Occipital lobe (tissue), 2 donors: Measurements from ENCODE around the gene XRCC1. TPM values are rescaled to one million over a fixed set of nuclear protein-coding genes. Genes with fewer than 3 reads are reported as not detected.
"Not testable (repeated sequence)": the region's sequence is repeated elsewhere in the genome, so short reads cannot be mapped to it uniquely, and the experiment has no call there.

Source experiments
- DNase-seq: peaks from one replicate; lab custom pipeline; 2025; lab: John Stamatoyannopoulos, UW
- total RNA-seq: library from RNA; depleted of rRNA; stranded (reverse); fragments of >200 nt; gene quantifications from one replicate; pipeline ENCODE4 v1.2.3, GENCODE V29; 2014

The XRCC1 gene
- total RNA-seq, 1 donor from 2014 or later: 12.8 TPM

- no peak for DNase-seq
These were observed 52.4 kb downstream of the XRCC1 start for GRCh38 chr19:43522929-43523328.

DNA sequence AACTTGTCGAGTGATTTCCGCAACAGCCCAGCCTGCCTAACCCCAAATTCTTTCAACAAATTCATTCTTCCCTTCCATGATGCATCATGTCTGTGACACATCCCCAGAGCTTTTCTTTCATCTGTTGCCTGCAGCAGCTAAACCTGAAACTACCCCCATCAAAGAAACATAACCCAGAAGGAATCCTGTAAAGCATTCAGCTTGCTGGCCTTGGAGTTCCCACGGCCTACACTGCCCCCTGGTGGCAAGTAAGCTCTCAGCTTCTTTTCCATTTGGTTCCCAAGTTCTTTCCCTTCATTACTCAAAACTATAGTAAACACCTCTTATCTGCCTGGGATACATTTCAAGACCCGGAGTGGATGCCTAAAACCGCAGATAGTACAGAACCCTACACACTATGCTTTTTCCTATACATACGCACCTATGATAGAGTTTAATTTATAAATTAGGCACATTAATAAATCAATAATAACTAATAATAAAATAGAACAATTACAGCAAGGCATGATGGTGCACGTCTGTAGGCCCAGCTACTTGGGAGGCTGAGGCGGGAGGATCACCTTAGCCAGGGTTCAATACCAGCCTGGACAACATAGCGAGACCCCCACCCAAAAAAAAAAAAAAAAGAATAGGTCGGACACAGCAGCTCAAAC is 55.8 kb downstream of the XRCC1 start:
- DNase-seq: peak; percentile 67

GRCh38 chr19:43518051-43518450 is 57.3 kb downstream of the XRCC1 start:
- DNase-seq: no peak

GRCh38 chr19:43512399-43512798 is 62.9 kb downstream of the XRCC1 start:
- DNase-seq: not testable (repeated sequence)

GRCh38 chr19:43511324-43511723 is 64.0 kb downstream of the XRCC1 start:
- no peak for DNase-seq

- no peak for DNase-seq
These were observed 64.6 kb downstream of the XRCC1 start for GRCh38 chr19:43510713-43511112.

DNA sequence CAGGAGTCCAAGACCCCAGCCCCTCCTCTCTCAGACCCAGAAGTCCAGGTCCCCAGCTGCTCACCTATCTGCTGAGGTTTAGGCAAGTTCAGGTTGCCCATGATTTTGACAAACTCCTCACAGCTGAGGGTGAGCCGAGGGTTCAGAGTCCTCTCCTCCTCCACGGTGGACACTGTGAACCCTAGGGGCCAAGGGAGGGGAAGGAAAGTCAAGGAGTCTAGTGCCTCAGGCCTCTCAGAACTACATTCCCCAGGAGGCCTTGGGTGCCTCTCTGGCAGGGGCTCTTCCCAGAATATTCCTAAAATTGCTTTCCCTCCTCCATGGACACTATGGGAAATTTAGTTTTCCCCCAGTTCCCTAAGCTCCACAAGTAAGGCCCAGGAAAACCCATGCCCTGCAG is 67.4 kb downstream of the XRCC1 start:
- no peak for DNase-seq

DNA sequence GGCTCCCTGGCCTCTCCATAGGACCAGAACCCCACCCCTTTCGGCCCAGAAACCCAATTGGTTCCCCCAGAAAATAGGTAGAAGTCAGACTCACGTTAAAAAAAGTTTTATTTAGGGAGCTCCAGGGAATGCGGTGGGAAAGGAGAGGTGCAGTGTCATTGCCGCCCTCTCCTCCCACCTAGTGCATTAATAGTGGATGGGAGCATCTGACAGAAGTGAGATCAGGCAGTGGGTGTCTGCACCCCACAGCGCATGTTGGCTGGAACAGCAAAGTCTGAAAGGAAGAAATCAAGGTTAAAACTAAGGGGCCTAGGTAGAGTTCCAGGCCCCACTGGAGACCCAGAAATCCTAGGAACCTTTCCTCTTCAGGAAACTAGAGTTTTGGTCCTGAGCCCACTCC is 68.7 kb downstream of the XRCC1 start:
- DNase-seq: no peak

DNA sequence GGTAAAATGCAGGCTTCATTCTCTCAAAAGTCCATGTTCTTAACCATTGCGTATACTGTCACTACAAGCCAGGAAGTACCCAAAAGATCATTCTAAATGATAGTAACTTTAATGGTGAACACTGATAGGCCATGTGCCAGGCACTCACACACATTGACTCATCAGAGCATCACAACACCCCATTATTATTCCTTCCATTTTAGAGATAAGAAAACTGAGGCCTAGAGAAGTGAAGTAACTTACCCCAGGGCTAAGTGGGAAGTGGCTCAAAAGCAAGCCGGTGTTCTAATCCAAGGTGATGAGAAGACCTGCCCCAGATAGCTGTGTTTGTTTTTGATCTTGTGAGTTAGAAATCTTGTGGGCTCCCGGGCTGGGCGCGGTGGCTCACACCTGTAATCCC is 69.4 kb downstream of the XRCC1 start:
- DNase-seq: no peak

GRCh38 chr19:43505186-43505456 is 70.2 kb downstream of the XRCC1 start:
- no peak for DNase-seq

- DNase-seq: no peak
These were observed 70.7 kb downstream of the XRCC1 start, which contains the start of gene PHLDB3 for GRCh38 chr19:43504426-43505185. PHLDB3 (minus strand) TSS chr19:43504746; CDS start chr19:43504118, 628 bp downstream.

DNA sequence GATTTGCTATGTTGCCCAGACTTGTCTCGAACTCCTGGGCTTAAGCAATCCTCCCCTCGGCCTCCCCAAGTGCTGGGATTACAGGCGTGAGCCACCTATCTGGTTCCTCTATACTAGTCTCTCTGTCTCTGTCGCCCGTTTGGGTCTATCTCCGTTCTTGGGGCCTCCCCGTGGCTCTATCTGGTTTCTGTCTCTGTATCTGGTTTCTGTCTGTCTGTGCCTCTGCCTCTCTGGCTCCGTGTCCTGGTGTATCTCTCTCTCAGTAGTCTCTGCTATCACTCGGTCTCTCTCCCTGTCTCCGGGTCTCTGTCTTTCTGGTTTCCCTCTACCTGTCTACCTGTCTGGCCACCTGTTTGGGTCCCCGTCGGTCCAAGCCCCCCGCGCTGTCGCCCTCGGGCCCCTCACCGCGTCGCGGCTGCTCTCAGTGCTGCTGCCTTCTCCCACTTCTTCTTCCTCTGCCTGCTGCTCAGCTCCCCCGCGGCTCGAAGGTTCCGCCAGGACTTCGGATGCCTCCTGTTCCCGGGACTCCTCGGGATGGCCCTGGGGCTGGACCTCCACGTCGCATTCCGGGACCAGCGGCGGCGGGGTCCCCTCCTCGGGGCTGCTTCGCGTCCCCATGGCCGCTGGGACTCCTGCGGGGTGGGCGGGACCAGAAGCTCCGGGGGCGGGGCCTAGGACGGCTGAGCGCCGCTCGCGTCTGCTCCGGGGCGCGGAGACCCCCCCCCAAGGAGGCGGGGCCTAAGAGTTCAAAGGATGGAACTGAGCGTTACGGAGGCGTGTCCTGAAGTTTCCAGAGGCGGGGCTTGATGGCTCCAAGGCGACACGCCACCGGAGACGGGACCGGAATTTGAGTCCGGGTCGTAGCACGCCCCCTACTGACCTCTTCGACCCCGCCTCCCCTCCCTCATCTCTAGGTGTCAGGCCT is 71.6 kb downstream of the XRCC1 start:
- peak; percentile 92 for DNase-seq

DNA sequence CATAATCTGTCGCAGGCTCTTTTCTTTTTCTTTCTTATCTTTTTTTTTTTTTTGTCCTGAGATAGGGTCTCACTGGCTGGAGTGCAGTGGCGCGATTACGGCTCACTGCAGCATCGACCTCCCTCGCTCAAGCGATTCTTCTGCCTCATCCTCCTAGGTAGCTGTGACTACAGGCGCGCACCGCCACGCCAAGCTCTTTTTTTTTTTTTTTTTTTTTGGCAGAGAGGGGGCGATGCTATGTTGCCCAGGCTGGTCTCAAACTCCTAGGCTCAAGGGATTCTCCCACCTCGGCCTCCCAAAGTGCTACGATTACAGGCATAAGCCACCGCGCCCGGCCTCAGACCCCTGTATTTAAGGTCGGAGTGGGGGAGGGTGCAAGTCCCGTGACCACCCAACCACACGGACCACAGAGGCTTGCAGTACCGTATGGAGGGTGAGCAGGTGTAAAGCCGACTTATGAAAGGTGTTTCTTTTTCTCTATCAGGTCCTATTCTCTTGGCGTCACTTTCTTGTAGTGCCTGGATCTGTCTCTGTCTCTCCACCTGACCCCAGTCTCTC is 72.8 kb downstream of the XRCC1 start:
- DNase-seq: no peak

GRCh38 chr19:43501661-43502418 is 73.5 kb downstream of the XRCC1 start:
- no peak for DNase-seq

DNA sequence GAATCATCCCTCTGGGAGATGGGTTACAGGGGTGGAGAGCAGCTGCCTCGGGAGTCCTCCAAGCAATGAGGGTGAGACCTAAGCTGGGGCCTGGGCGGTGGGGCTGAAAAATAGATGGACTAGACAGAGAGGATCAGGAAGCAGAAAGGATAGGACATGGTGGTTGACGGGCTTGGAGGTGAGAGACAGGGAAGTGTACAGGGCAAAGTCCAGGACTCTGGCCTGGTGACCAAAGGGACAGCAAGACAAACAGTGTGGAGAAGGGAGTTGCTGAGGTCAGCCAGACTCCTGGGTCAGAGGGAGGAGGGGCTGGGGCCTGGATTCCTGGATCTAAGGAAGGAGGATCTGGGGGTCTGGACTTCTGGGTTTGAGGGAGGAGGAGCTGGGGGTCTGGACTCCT is 76.3 kb downstream of the XRCC1 start:
- DNase-seq: no peak

DNA sequence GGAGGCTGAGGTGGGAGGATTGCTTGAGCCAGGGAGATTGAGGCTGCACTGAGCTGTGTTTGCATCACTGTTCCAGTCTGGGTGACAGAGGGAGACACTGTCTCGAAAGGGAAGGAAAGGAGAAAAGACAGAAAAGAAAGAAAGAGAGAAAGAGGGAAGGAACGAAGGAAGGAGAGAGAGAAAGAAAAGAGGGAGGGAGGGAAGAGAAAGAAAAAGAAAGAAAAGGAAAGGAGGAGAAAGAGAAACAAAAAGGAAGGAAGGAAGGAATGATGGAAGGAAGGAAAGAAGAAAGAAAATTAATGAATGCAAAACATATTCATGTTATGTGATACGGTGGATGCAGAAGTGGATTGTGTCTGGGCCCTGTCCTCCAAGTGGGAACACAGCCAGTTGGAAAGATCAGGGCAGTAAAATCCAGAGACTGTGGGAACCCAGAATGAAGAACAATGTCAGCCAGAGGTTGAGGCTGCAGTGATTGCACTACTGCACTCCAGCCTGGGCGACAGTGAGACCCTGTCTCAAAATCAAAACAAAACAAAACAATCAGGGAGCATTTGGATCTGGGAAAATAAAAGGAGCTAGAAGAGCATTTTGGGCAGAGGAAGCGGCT is 77.0 kb downstream of the XRCC1 start:
- no peak for DNase-seq

DNA sequence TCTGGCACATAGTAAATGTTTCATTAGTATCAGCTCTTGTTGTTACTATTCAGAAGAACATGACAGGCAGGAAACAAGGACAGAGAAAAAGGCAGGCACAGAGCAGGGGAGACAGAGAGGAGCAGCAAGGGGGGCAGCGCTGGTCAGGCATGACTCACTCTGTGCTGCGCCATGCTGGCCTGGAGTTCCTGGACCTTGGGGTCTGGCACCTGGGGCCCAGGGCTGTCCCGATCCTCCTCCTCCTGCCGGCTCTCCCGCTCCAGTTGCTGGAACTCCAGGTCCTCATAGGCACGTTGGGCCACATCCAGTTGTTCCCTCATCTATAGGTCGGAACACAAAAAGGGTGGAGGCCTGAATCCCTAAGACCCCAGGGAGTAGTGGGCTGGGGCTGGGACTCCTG is 78.4 kb downstream of the XRCC1 start:
- DNase-seq: no peak

- no peak for DNase-seq
These were observed 80.2 kb downstream of the XRCC1 start for GRCh38 chr19:43495082-43495481.
